NB4 (cell line): ENCODE results near the gene CHCHD3.

Experiments
- DNase-seq: peaks from one replicate; pipeline ENCODE4 v3.0.0; 2010; ENCODE audit warnings: low read depth
- H3K4me3 ChIP-seq: one replicate; pipeline ENCODE4 v1.5.1; 2011; ENCODE audit warnings: mild to moderate bottlenecking, low read depth, low read length, moderate library complexity
- MYC ChIP-seq: IDR thresholded peaks from 2 replicates; pipeline ENCODE4 v1.6.1; 2011; ENCODE audit warnings: low read depth, low read length
- POLR2A ChIP-seq: IDR thresholded peaks from 2 replicates; pipeline ENCODE4 v1.6.1; 2011; ENCODE audit warnings: mild to moderate bottlenecking; ENCODE audit not compliant: insufficient read length; ENCODE audit errors: extremely low read depth
- TF ChIP-seq, protein P1 (sequence below): IDR thresholded peaks from one replicate; pipeline ENCODE4 v1.5.1; 2012; ENCODE audit warnings: low read depth, low read length
- TF ChIP-seq, protein P2 (sequence below): IDR thresholded peaks from 2 replicates; pipeline ENCODE4 v1.6.1; 2011; ENCODE audit warnings: low read depth, low read length

Gene CHCHD3

DNA sequence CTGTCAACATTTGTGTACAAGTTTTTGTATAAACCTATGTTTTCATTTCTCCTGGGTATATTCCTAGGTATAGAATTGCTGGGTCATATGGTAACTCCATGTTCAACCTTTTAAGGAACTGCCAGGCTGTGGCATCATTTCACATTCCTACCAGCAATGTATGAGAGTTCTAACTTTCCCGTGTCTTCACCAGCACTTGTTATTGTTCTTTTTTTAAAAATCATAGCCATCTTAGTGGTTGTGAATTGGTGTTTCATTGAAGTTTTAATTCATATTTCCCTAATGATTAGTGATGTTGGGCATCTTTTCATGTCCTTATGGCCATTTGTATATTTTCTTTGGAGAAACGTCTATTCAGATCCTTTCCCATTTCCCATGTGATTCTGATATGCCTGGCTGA is 312.6 kb downstream of the CHCHD3 start:
- TF ChIP-seq MYC = no peak
- TF ChIP-seq, protein P1, sequence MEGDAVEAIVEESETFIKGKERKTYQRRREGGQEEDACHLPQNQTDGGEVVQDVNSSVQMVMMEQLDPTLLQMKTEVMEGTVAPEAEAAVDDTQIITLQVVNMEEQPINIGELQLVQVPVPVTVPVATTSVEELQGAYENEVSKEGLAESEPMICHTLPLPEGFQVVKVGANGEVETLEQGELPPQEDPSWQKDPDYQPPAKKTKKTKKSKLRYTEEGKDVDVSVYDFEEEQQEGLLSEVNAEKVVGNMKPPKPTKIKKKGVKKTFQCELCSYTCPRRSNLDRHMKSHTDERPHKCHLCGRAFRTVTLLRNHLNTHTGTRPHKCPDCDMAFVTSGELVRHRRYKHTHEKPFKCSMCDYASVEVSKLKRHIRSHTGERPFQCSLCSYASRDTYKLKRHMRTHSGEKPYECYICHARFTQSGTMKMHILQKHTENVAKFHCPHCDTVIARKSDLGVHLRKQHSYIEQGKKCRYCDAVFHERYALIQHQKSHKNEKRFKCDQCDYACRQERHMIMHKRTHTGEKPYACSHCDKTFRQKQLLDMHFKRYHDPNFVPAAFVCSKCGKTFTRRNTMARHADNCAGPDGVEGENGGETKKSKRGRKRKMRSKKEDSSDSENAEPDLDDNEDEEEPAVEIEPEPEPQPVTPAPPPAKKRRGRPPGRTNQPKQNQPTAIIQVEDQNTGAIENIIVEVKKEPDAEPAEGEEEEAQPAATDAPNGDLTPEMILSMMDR = no peak
- no peak for TF ChIP-seq POLR2A
- TF ChIP-seq, protein P2, sequence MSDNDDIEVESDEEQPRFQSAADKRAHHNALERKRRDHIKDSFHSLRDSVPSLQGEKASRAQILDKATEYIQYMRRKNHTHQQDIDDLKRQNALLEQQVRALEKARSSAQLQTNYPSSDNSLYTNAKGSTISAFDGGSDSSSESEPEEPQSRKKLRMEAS = no peak
- H3K4me3 ChIP-seq = no peak overlapping the region
- no peak for DNase-seq

DNA sequence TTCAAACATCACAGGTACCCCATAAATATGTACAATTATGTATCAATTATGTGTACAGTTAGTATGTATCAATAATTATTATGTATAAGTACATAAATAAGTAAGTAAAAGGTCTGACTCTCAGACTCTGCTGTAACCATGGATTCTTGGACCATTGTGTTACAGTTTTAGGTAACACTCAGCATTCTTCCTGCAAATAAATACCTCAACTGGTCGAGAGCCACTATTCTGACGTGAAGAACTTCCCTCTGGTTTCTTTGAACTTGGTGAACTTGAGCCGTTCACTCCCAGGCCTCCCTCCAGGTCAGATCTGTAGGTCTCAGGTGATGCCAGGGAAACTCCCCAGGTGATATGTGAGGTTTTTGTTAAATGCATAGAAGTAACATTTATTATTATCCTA is 313.8 kb downstream of the CHCHD3 start:
- DNase-seq = no peak
- no peak overlapping the region for H3K4me3 ChIP-seq
- TF ChIP-seq, protein P2 = no peak
- TF ChIP-seq MYC (no peak), POLR2A (no peak)
- TF ChIP-seq, protein P1 = no peak

DNA sequence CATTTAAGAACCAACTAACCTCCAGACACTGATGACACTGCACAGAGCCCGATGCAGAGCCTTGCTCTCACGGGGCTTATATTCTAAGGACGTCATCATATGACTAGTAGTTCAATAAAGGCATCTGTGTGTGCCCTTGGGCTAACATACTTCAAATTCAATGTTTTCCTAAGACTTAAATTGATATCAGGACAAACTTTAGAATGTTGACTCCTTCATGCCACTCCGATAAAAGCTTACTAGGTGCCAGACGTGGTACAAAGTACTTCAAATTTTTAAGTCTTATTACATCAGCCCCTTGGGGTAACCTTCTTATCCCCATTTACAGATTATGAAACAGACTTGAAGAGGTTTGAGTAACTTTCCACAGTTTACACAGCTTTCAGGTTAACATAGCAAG is 314.5 kb downstream of the CHCHD3 start:
- H3K4me3 ChIP-seq = no peak overlapping the region
- DNase-seq = no peak
- TF ChIP-seq, protein P2 = no peak
- TF ChIP-seq, protein P1 = no peak
- TF ChIP-seq MYC = no peak
- no peak for TF ChIP-seq POLR2A

DNA sequence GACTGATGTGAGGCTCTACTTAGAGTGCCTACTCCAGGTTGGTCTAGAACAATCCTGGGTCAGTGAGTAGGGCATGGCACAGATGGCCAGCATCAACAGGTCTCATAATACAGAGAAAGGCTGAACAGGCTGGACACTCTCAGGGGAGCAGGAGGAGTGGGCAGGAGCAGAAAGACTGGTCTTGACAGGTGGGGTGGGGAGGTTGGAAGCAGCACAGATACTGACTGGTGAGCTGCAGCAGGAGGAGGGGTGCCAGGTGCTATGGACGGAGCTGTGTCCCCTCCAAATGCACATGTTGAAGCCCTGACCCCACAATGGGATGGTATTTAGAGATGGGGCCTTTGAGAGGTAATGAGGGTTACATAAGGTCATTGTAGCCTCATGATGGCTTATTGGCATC is 315.2 kb downstream of the CHCHD3 start:
- DNase-seq = no peak
- TF ChIP-seq MYC (no peak), POLR2A (no peak)
- TF ChIP-seq, protein P2 = no peak
- TF ChIP-seq, protein P1 = no peak
- no peak overlapping the region for H3K4me3 ChIP-seq

DNA sequence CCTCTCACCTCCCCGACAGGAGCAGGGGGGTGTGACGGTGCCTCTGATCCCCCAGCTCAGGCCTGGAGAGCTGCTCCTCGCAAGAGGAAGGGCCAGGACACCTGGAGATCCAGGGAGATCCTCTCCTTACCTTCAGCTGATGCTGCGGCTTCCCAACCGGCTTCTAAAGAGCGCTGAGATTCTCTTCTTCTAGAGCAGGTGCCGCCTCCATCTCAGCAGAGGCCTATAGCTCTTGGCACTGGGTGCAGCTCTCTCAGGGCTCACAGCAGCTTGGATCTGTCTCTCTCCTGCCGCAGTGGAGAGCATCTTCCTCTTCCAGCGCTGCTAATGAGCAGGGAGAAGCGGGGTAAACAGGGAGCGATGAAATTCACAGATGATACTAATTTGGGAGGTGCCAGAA is 316.0 kb downstream of the CHCHD3 start:
- H3K4me3 ChIP-seq = no peak overlapping the region
- DNase-seq = no peak
- TF ChIP-seq, protein P1 = no peak

DNA sequence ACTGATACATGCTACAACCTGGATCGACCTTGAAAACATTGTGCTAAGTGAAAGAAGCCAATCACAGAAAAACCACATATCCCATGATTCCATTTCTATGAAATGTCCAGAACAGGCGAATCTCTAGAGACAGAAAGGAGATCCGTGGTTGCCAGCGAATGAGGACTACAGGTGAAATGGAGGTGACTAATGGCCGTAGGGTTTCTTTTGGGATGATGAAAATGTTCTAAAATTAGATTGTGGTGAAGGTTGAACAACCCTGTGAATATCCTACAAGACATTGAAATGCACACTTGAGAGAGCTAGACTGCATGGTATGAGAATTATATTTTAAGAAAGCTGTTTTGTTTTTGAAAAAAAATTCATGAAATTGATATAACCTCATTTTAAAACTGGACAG is 317.1 kb downstream of the CHCHD3 start:
- no peak for DNase-seq
- TF ChIP-seq, protein P2 = no peak
- TF ChIP-seq POLR2A (no peak), MYC (no peak)
- TF ChIP-seq, protein P1 = no peak
- no peak overlapping the region for H3K4me3 ChIP-seq
